H1 (cell line): ENCODE results near the gene HJURP. TPM values are rescaled to one million over a fixed set of nuclear protein-coding genes. Genes with fewer than 3 reads are reported as not detected.

ENCODE experiments used
- CTCF ChIA-PET: fragments of 300-600 bp; sonication (Branson Sonifier 250); formaldehyde crosslinking; loops from one replicate; lab custom pipeline; 2021; ENCODE audit not compliant: partially characterized antibody; lab: Charles Lee
- POLR2A ChIA-PET: fragments of 300-600 bp; sonication (Branson Sonifier 250); formaldehyde crosslinking; loops from one replicate; lab custom pipeline; 2021; ENCODE audit warnings: inconsistent platforms; ENCODE audit not compliant: partially characterized antibody; lab: Charles Lee
- DNase-seq, 2 experiments: peaks; one replicate each; pipeline versions ENCODE4 v3.0.0 to v3.0.0-alpha.2; 2010 to 2022; ENCODE audit warnings: low spot score in 2 of 2, low read depth in 1 of 2, mixed read lengths in 1 of 2
- FAIRE-seq: peaks from 2 replicates; lab custom pipeline; 2011; peaks lifted over from hg19 to GRCh38; lab: Jason Lieb, UNC
- H2AFZ ChIP-seq: 2 replicates; pipeline ENCODE4 v1.8.1; 2012; ENCODE audit warnings: low read length, inconsistent platforms
- H2AK5ac ChIP-seq: 2 replicates; pipeline ENCODE4 v1.6.1; 2013; ENCODE audit warnings: low read depth, low read length
- H2BK120ac ChIP-seq: replicated peaks from 2 replicates; pipeline ENCODE3; 2013; ENCODE audit warnings: low read depth, low read length, inconsistent platforms
- H2BK12ac ChIP-seq: 2 replicates; pipeline ENCODE4 v1.6.1; 2013; ENCODE audit warnings: low read depth, low read length
- H2BK15ac ChIP-seq: 2 replicates; pipeline ENCODE4 v1.6.1; 2013; ENCODE audit warnings: low read length
- H2BK20ac ChIP-seq: 2 replicates; pipeline ENCODE4 v1.6.1; 2013; ENCODE audit warnings: low read length
- H2BK5ac ChIP-seq: 2 replicates; pipeline ENCODE4 v1.6.1; 2013; ENCODE audit warnings: low read depth, low read length
- H3K14ac ChIP-seq: 2 replicates; pipeline ENCODE4 v1.6.1; 2013; ENCODE audit warnings: inconsistent platforms; ENCODE audit not compliant: insufficient read length
- H3K18ac ChIP-seq: 2 replicates; pipeline ENCODE4 v1.6.1; 2013; ENCODE audit warnings: low read length; ENCODE audit errors: extremely low read depth
- H3K23ac ChIP-seq: 2 replicates; pipeline ENCODE4 v1.6.1; 2013; ENCODE audit warnings: inconsistent platforms; ENCODE audit not compliant: insufficient read length
- H3K23me2 ChIP-seq: 2 replicates; pipeline ENCODE4 v1.6.1; 2013; ENCODE audit warnings: low read depth, low read length
- H3K27ac ChIP-seq: 2 replicates; pipeline ENCODE4 v1.6.1; 2011; ENCODE audit warnings: low read depth, low read length, inconsistent platforms
- H3K27me3 ChIP-seq, 4 experiments: replicated peaks in 1 of 4; 1 replicate in 1 of 4; 2 replicates in 3 of 4; pipeline versions ENCODE4 v1.6.1 to v1.8.1; 2011 to 2013; ENCODE audit warnings: low read length in 3 of 4, mild to moderate bottlenecking in 3 of 4, inconsistent platforms in 2 of 4, mixed read lengths in 2 of 4, moderate library complexity in 1 of 4; ENCODE audit not compliant: control insufficient read depth in 3 of 4, insufficient read depth in 3 of 4; ENCODE audit errors: extremely low read depth in 1 of 4
- H3K36me3 ChIP-seq, 4 experiments: 2 replicates each; pipeline versions ENCODE4 v1.6.1 to v1.8.1; 2011 to 2013; ENCODE audit warnings: mild to moderate bottlenecking in 4 of 4, low read length in 3 of 4, moderate library complexity in 2 of 4, control low read depth in 1 of 4, inconsistent platforms in 1 of 4; ENCODE audit not compliant: insufficient read depth in 4 of 4, control insufficient read depth in 2 of 4
- H3K4ac ChIP-seq: replicated peaks from 2 replicates; pipeline ENCODE3; 2013; ENCODE audit warnings: low read length, low read depth, mixed read lengths, inconsistent platforms; ENCODE audit not compliant: insufficient read length
- H3K4me1 ChIP-seq, 4 experiments: replicated peaks in 1 of 4; 1 replicate in 1 of 4; 2 replicates in 3 of 4; pipeline versions ENCODE4 v1.6.1 to v1.8.1; 2011 to 2013; ENCODE audit warnings: low read length in 3 of 4, inconsistent platforms in 2 of 4, mixed read lengths in 1 of 4; ENCODE audit not compliant: insufficient read depth in 4 of 4, control insufficient read depth in 3 of 4
- H3K4me2 ChIP-seq, 2 experiments: 2 replicates each; pipeline versions ENCODE4 v1.6.1 to v1.8.1; 2011 to 2013; ENCODE audit warnings: low read depth in 2 of 2, low read length in 2 of 2, control low read depth in 1 of 2, inconsistent platforms in 1 of 2, mild to moderate bottlenecking in 1 of 2; ENCODE audit not compliant: insufficient read depth in 1 of 2
- H3K4me3 ChIP-seq, 4 experiments: fragments of 200-600, 300-600 bp in 1 of 4; sonication (generic), shearing (Covaris generic), sonication (Bioruptor Twin) in 1 of 4; 2 replicates each; pipeline versions ENCODE4 v1.5.1 to v1.8.1; 2011 to 2016; ENCODE audit warnings: low read length in 4 of 4, low read depth in 3 of 4, control low read depth in 2 of 4, inconsistent platforms in 2 of 4, mild to moderate bottlenecking in 2 of 4, mixed read lengths in 1 of 4, moderate library complexity in 1 of 4; ENCODE audit not compliant: insufficient read depth in 2 of 4; ENCODE audit errors: extremely low read depth in 1 of 4
- H3K56ac ChIP-seq: replicated peaks from 2 replicates; pipeline ENCODE3; 2013; ENCODE audit warnings: low read depth, mild to moderate bottlenecking, mixed read lengths, low read length, inconsistent platforms; ENCODE audit not compliant: insufficient read length
- H3K79me1 ChIP-seq: 2 replicates; pipeline ENCODE4 v1.6.1; 2013; ENCODE audit warnings: low read depth, low read length, control low read depth
- H3K79me2 ChIP-seq, 2 experiments: 2 replicates each; pipeline versions ENCODE4 v1.6.1 to v1.8.1; 2012 to 2013; ENCODE audit warnings: low read length in 2 of 2, mild to moderate bottlenecking in 2 of 2, inconsistent platforms in 1 of 2; ENCODE audit not compliant: insufficient read depth in 2 of 2, control insufficient read depth in 1 of 2
- H3K9ac ChIP-seq, 4 experiments: replicated peaks in 1 of 4; 1 replicate in 1 of 4; 2 replicates in 3 of 4; pipeline versions ENCODE4 v1.6.1 to v1.8.1; 2011 to 2013; ENCODE audit warnings: low read depth in 3 of 4, low read length in 3 of 4, control low read depth in 2 of 4, mild to moderate bottlenecking in 2 of 4, moderate library complexity in 2 of 4, inconsistent platforms in 1 of 4; ENCODE audit errors: extremely low read depth in 1 of 4
- H3K9me3 ChIP-seq, 2 experiments: 2 replicates each; pipeline versions ENCODE4 v1.6.1 to v1.8.1; 2012 to 2013; ENCODE audit warnings: mild to moderate bottlenecking in 2 of 2, moderate library complexity in 2 of 2, control low read depth in 1 of 2, inconsistent platforms in 1 of 2, low read depth in 1 of 2, low read length in 1 of 2, mixed read lengths in 1 of 2; ENCODE audit not compliant: insufficient read depth in 2 of 2
- H4K20me1 ChIP-seq, 2 experiments: replicated peaks in 1 of 2; 2 replicates each; pipeline versions ENCODE3 to v1.8.1; 2011 to 2013; ENCODE audit warnings: inconsistent platforms in 2 of 2, low read length in 2 of 2, mild to moderate bottlenecking in 1 of 2; ENCODE audit not compliant: insufficient read depth in 2 of 2, control insufficient read depth in 1 of 2
- H4K5ac ChIP-seq: 2 replicates; pipeline ENCODE4 v1.6.1; 2013; ENCODE audit warnings: low read length, low read depth, mixed read lengths, inconsistent platforms; ENCODE audit not compliant: insufficient read length
- H4K8ac ChIP-seq: 2 replicates; pipeline ENCODE4 v1.8.0; 2013; ENCODE audit warnings: mild to moderate bottlenecking, moderate library complexity, low read length, inconsistent platforms; ENCODE audit not compliant: insufficient read depth; ENCODE audit errors: extremely low read depth
- H4K91ac ChIP-seq: replicated peaks from 2 replicates; pipeline ENCODE3; 2013; ENCODE audit warnings: low read length, mixed read lengths, inconsistent platforms; ENCODE audit not compliant: insufficient read length
- CHD1 ChIP-seq: IDR thresholded peaks from 2 replicates; pipeline ENCODE4 v1.6.1; 2012; ENCODE audit warnings: low read depth, low read length, improper control_type of control experiment
- GABPA ChIP-seq: IDR thresholded peaks from 2 replicates; pipeline ENCODE4 v1.6.1; 2011; ENCODE audit warnings: mild to moderate bottlenecking, low read length, moderate library complexity, borderline replicate concordance; ENCODE audit not compliant: insufficient read depth
- GTF2F1 ChIP-seq: IDR thresholded peaks from 2 replicates; pipeline ENCODE4 v1.6.1; 2012; ENCODE audit warnings: low read depth, low read length, improper control_type of control experiment, borderline replicate concordance
- RAD21 ChIP-seq, 2 experiments: IDR thresholded peaks in 1 of 2; conservative IDR thresholded peaks in 1 of 2; 2 replicates each; pipeline ENCODE4 v1.6.1; 2011; ENCODE audit warnings: low read depth in 2 of 2, low read length in 2 of 2, improper control_type of control experiment in 1 of 2, inconsistent platforms in 1 of 2, mild to moderate bottlenecking in 1 of 2, moderate library complexity in 1 of 2
- SP2 ChIP-seq: IDR thresholded peaks from 2 replicates; pipeline ENCODE4 v1.6.1; 2012; ENCODE audit warnings: mild to moderate bottlenecking, low read length, inconsistent platforms
- WGBS, 2 experiments: shearing (Covaris generic) in 1 of 2; methylation state at CpG; one replicate each; pipeline versions ENCODE4 v1.1.6 to v1.1.7; 2013 to 2015; ENCODE audit warnings: low lambda C conversion rate in 2 of 2, mixed read lengths in 2 of 2, inconsistent platforms in 1 of 2, low coverage in 1 of 2, missing lambda C conversion rate in 1 of 2; ENCODE audit not compliant: insufficient replicate concordance in 2 of 2, insufficient coverage in 1 of 2, insufficient read length in 1 of 2; ENCODE audit errors: extremely low coverage in 1 of 2, missing lambda C conversion rate in 1 of 2; 5-methylcytosine and 5-hydroxymethylcytosine counted together
- polyA plus RNA-seq, 7 experiments: library from polyadenylated mRNA; depleted of rRNA in 3 of 7; stranded (reverse) in 5 of 7; unstranded in 2 of 7; fragments of >200 nt in 5 of 7; fragments of 200-250 nt in 2 of 7; gene quantifications; 1 replicate in 5 of 7; 2 replicates in 1 of 7; 4 replicates in 1 of 7; pipeline versions ENCODE4 v1.2.1 to v1.2.3, GENCODE V29; 2011 to 2013; ENCODE audit warnings: missing spikeins in 2 of 7, mixed read lengths in 2 of 7
- total RNA-seq: library from RNA; stranded (reverse); fragmentation: NEBNext Ultra II Directional; extraction: Animal tissue kit (Norgen Biotek cat#: 25700); gene quantifications from 2 replicates; pipeline ENCODE4 v1.2.1, GENCODE V29; 2021

The HJURP gene
- total and polyA plus RNA-seq, 2 of the 8 experiments (the other 6 are each of a cell fraction or from before 2014, with no cell fraction given) = 49.3 to 60.5 TPM

GRCh38 chr2:233816334-233816733 is 38.0 kb downstream of the HJURP start:
- H2AFZ ChIP-seq = no peak overlapping the region
- WGBS, 2 experiments = 89% methylated on average over 2 of the region's 2 CpGs; no CpG with 5 or more reads in 1 of the 2 experiments
- TF ChIP-seq CHD1 (no peak), GTF2F1 (no peak), RAD21 (IDR thresholded peaks at IDR 0.05 in 1 of 2, conservative IDR thresholded peaks at IDR 0.05 in 1 of 2; ENCODE audit: low read depth in 2 of 2, low read length in 2 of 2) (no peak), GABPA (no peak), SP2 (no peak)
- no peak overlapping the region for H3K4me3 ChIP-seq
- H3K4me1 ChIP-seq = no peaks in the 10 kb centered on the region
- H3K36me3 ChIP-seq = no peaks in the 10 kb centered on the region
- no peak overlapping the region for H2BK12ac ChIP-seq
- no peak overlapping the region for H3K9ac ChIP-seq
- H2AK5ac ChIP-seq = no peak overlapping the region
- H3K79me1 ChIP-seq = no peaks in the 10 kb centered on the region
- H3K4me2 ChIP-seq = no peak overlapping the region
- no peak overlapping the region for H3K56ac ChIP-seq
- H3K79me2 ChIP-seq = no peaks in the 10 kb centered on the region
- POLR2A ChIA-PET = no interaction called here
- FAIRE-seq (no peak), DNase-seq (no peak)
- no peak overlapping the region for H2BK5ac ChIP-seq
- H3K9me3 ChIP-seq = no peaks in the 10 kb centered on the region
- CTCF ChIA-PET = no interaction called here
- H3K23ac ChIP-seq = no peak overlapping the region
- no peak overlapping the region for H3K18ac ChIP-seq
- no peak overlapping the region for H4K5ac ChIP-seq
- H3K14ac ChIP-seq = no peak overlapping the region
- H2BK15ac ChIP-seq = no peak overlapping the region
- no peak overlapping the region for H2BK20ac ChIP-seq
- no peaks in the 10 kb centered on the region for H3K27me3 ChIP-seq
- H3K23me2 ChIP-seq = no peaks in the 10 kb centered on the region
- no peak overlapping the region for H3K27ac ChIP-seq
- H3K4ac ChIP-seq = no peak overlapping the region
- no peak overlapping the region for H4K8ac ChIP-seq
- no peak overlapping the region for H4K91ac ChIP-seq
- H4K20me1 ChIP-seq = no peaks in the 10 kb centered on the region
- H2BK120ac ChIP-seq = no peak overlapping the region
